GM18907 (cell line): Measurements from ENCODE around the gene CENPO.
"Not testable (repeated sequence)": the region's sequence is repeated elsewhere in the genome, so short reads cannot be mapped to it uniquely, and the experiment has no call there.

Source experiments
- ATAC-seq: cut with Tn5 transposase; IDR thresholded peaks from one replicate; pipeline ENCODE4 v1.9.1; 2021; ENCODE audit warnings: mild to moderate bottlenecking, moderate library complexity; ENCODE audit not compliant: unreplicated experiment

CENPO gene

GRCh38 chr2:24822049-24822706, 29.0 kb downstream of the CENPO start:
- no peak for ATAC-seq

GRCh38 chr2:24824071-24824588, 30.9 kb downstream of the CENPO start:
- ATAC-seq, result no peak

DNA sequence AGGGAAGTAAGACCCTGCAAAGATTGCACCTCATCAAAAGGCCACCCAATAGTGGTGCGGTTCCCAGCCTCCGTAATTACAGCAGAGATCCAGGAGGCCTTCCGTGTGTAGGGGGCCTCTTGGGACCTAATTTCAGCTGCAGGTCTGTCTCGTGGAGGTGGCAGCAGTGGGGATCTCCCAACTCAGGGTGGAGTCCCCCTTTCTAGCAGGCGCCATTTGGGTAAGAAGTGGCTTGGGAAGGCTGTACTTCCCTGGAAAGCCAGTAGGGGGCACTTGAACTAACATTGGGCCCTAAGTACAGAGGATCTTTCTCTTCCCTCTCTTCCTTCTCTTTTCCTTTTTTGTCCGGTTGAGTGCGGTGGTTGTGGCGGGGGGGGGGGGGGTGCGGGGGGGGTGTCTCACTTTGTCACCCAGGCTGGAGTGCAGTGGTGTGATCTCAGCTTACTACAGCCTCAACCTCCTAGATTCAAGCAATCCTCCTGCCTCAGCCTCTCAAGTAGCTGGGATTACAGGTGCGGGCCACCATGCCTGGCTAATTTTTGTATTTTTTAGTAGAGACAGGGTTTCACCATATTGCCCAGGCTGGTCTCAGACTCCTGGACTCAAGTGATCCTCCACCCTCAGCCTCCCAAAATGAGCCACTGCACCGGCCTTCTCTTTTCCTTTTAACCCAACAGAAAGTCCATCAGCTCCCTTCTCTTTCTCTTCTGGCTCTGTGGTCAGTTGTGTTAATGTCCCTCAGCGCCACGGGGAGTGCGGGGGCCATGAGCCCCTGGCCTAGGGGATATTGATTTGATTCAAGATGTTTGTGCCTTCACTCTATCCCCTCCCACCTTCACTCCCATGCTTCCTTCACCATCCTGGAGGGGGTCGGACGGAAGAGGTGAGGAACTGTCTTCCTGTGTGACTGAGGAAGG, 32.0 kb downstream of the CENPO start:
- ATAC-seq, result no peak

GRCh38 chr2:24825883-24826772, 32.9 kb downstream of the CENPO start:
- ATAC-seq, result no peak

- ATAC-seq, result no peak
Measured at GRCh38 chr2:24826773-24827145, 33.5 kb downstream of the CENPO start.

DNA sequence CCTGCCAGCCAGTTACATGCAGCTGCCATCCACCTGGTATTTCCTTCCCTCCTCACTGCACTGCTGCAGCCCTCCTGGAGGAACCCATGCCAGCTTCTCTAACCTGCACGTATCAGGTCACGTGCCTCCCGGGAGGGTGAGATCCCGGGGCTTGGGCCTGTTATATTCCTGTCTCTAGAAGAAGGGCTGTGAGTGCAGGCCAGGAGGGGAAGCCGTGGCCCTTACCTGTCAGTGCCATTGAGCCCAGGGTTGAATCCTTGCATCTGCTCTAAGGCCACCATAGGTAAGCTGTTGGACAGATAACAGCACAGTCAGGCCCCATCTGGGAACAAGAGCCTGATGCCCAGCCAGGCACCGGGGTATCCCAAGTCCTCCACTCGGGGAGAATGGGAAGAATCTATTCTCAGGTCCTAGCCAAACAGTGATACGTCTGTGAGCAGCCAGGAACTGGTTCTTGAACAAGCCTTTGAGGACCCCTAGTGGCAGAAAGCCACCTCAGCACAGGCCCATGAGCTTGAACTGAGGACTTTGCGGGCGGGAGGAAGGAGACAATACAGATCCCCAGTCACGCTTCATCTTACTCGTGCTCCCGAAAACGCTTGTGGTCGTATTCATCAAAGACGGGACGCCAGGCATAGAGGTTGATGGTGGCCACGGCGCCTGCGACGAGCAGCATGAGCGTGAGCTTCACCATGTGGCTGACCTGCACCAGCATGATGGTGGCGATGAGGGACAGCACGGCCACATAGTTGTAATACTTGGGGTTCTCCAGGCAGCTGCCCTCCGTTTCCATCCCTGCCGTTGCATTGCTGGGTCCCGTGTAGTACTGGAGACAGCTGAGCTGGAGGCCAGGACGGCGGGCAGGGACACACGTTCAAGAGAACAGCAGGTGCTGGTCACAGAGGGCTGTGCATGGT, 34.4 kb downstream of the CENPO start:
- ATAC-seq, result peak; percentile 62

DNA sequence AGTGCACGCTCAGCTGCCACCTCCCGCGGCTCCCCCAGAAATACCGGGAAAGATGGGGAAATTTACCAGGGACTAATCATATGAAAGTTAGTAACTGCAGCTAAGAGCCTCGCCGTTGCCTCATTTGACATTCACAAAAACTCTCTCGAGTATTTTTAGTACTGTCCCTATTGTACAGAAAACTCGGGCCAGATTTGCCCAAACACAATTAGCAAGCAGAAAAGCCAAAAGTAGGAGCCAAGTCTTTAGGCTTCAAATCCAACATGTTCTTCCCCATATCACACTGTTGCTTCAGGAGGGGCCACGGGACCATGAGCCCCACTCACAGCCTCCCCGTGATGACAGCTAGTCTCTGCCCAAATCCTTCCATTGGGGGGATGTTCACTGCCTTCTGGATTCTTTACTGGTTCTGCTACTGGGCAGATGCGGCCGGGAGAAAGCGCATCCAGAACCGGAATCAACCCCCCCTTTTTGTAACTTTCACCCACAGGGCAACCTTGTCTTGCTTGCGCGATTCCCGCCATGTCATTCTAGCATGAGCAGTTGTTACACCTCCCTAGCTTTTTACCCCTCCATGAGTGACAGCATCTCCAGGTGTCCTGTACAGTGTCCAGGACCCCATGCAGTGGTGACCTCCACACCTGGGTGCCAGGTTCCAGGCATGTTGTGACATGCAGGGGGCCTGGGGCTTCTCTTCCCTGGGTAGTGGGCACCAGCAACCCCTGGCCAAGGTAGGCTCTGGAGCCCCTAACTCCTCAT, 35.2 kb downstream of the CENPO start:
- ATAC-seq, result no peak

DNA sequence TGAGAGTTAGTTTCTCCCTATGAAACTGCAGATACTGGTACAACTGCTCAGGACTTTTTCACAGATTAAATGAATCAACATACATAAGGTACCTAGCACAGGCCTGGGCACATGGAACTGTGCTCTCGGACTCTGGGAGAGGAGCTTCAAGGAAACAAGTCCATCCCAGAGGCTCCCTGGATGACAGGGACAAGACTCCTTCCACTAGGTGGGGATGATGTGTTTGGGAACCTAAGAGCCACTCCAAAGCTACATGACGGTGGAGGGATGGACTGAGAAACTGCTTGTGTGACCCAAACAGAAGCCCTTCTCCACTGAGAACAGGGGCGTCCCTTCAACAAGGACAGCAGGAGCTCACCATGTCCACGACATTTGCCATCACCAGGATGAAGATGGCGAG, 37.1 kb downstream of the CENPO start:
- no peak for ATAC-seq

DNA sequence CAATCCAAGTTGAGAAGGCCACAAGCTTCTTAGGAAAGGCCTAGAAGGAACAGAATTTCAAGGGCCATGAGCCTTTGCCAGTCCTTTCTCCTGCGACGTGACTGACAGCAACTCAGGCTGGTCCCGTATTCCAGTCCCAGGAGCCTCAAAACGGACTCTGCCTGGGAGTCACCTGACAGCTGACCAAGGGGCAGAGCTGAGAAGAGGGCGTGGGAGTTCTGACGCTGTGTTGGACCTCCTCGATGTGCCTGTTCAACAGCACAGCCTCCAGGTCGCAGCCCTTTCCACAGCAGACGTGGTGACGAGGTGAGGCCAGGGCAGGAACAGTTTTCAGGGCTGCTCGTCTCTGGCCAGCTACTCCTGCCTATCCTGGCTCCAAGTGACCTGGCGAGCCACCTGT, 37.6 kb downstream of the CENPO start:
- ATAC-seq, result no peak

DNA sequence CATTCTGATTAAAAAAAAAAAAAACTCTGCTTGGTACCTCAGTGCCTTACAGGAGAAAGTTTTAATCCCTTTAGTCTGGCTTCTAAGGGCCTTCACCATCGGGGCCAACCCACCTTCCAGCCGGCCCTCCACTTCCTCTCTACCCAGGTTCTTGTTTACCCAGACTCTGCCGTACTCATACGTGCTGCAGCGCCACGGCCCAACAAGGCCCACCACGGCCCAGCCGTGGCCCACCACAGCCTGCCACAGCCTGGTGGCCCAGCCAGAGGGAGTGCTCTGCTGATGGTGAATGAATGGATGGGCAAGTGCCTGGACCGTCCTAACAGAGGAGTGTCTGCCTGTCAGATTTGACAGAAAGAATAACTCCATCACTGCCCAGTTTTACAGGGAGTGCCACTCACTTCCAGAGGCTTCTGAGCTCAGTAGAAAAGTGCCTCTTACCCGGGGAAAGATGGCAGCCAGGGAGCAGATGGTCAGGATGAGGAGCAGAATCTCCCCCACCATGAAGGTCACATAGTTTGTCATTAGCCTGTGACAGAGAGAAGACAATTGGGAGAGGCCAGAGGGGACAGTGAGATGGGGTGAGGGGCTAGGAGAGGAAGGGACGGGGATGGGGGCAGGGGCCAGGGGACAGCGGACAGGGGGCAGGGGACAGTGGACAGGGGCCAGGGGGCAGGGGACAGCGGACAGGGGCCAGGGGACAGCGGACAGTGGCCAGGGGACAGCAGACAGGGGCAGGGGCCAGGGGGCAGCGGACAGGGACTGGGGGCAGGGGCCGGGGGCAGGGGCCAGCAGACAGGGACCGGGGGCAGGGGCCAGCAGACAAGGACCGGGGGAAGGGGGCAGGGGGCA, 38.2 kb downstream of the CENPO start:
- ATAC-seq, result no peak

- no peak for ATAC-seq
Measured at GRCh38 chr2:24832073-24832461, 38.8 kb downstream of the CENPO start.

GRCh38 chr2:24832521-24832920, 39.3 kb downstream of the CENPO start:
- ATAC-seq, result no peak

- ATAC-seq, result no peak
Measured at GRCh38 chr2:24832931-24833701, 39.9 kb downstream of the CENPO start.

DNA sequence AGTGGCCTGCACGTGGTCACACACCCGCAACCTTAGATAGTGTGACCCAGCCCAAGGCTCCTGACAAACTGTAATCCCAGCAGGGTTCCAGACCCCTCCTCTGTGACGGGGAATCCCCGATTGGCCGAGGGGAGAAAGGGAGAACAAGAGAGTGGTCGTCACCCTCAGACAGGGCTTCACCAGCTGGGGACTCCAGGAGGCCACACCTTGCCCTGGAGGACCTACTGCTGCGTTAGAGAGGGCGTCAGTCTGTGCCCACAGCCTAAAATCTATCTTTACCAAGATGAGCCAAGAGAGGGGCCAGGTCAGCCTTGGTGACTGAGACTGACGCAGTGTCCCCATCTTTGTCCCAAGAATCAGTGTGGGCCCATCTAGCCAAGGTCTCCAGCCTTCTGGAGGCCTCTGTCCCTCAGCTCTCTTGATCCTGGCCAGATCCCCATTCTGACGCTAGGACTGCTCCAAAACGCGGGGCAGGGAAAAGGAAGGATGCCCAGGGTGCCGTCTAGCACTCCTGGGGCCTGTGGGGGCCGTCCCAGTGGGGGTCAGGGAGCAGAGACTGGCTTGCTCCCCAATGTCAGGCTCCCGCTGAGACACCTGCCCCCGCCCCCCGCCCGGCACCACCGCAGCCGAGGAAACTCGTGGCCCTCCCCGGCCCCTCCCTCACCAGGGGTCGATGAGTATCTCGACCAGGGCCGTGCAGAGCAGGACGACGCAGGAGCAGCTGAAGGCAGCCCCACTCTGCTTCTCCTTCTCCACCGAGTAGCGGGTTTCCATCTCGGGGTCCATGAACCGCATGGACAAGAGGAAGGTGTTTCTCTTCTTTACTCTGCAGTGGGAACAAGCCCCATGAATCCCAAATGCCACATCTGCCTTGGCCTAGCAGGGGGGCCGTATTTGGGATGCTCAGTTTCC, 40.9 kb downstream of the CENPO start:
- no peak for ATAC-seq

DNA sequence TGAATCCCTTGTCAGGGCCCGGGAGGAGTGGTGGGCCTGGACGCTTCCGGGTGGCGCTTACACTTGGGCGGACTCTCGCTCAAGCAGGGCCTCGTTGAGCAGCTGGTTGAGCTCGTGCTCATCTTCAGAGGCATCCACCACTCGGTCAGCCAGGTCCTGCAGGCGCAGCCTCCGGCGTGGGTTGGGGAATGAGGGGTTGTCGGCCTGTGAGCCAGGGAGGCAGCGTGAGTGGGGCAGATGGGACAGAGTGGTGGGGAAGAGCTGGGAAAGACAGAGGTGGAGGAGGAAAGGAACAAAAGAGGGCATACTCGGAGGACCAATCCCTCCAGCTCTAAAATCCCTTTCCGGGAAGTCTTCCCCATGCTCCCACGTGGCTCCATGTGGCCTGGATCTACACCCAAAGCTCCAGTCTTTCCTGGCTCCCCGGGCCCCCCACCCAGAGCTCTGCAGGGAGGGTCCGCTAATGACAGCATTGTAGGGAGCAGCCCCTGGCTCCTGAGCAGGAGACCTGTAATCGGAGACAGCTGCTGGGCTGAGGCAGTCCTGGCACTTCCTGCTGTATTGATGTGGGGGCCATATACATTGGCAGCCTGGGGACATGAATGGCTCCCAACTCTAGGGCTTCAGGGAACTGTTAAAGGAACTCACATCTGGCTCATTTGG, 41.6 kb downstream of the CENPO start:
- no peak for ATAC-seq

DNA sequence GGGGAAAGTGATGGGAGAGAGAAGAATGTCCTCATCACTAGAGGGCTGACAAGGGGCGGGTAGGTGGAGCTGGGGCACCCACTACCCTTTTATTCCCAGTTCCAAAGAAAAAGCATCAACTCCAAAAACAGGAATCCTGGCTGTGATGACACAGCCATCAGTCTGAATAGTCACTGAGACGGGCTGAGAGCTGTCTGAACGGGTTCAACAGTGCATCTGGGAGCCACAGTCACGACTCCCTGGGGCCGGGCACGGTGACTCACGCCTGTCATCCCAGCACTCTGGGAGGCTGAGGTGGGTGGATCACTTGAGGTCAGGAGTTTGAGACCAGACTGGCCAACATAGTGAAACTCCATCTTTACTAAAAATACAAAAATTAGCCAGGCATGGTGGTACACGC, 42.2 kb downstream of the CENPO start:
- ATAC-seq, result not testable (repeated sequence)
